Measurements from ENCODE around the gene ABI3BP.

Gene ABI3BP

DNA sequence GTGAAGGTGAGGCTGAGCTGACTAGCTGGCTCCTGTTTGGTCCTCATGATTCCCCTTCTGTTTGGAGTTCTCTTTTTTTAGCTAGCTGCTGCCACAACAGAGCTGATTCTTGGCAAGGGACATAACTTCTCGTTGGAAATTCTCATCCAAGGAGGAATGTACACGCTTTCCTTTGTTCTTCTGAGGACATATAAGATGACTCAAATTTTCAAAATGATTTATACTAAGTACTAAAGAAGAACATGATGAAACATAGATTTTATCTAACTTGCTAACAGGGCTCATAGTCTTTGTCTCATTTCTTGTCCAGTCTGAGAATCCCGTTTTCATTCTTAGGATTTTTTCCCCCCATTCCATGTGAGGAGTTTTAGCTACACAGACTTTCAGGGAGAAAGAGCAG, 286.9 kb downstream of the ABI3BP start:
- in situ Hi-C loops (cut with MboI; ENCODE audit: low sequenced_read_pairs): no loop called here

DNA sequence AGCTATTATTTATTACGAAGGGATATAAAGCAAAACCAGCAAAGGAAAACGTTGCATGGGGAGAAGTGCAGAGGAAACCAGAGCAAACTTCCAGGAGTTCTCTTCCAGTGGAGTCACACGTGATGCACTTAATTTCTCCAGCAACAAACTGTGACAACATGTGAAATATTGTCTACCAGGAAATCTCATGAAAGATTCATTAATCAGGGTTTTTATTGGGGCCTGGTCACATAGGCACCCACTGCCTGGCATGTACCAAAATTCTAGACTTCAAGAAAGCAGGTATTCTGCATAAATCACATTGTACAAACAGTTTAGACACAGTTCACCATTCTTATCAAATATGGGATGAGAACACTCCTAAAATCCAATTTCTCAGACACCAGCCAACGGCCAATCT, 289.4 kb downstream of the ABI3BP start:
- in situ Hi-C loops (cut with MboI; ENCODE audit: low sequenced_read_pairs): no loop called here

DNA sequence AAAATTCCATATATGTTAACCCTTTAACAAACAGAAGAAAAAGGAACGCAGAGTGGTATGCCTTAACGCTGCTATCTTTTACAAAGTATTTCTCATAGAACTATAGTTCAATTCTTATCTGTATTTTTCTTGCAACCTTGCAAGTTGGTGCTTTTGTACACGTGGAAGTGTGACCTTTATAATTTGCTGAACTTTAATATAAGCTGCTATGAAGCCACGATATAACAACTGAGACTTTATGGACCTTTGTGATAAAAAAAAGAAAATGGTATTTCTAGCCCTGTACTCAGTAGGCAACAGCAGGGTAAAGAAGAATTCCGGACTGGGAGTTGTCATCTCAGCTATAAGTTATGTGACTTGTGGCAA, 290.3 kb downstream of the ABI3BP start:
- in situ Hi-C loops (cut with MboI; ENCODE audit: low sequenced_read_pairs): no loop called here

DNA sequence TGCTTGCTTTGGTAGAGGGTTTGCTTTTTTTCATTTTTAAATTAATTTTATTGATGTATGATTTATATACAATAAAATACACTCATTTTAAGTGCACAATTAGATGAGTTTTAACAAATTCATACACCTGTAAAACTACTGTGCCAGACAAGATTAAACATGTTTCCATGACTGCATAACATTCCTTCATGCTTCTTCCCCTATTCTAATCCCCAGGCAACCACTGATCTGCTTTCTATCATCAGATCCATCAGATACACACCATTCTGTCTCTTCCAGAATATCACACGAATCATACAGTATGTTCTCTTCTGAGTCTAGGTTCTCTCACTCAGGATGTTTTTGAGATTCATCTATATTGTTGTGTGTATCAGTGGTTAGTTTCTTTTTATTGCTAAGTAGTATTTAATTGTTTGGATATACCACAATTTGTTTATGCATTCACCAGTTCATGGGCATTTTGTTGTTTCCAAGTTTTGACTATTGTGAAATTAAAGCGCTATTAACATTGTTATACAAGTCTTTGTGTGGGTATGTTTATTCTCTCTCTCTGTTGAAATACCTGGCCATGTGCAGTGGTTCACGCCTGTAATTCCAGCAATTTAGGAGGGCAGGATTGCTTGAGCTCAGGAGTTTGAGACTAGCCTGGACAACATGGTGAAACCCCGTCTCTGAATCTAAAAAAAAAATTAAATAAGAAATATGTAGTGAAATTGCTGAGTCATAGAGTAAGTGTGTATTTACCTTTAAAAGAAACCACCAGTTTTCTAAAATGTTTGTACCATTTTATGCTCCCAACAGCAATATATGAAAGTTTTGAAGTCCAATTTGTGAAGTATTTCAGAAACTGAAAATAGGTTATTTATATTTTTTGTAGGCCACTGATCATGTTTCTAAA, 290.9 kb downstream of the ABI3BP start:
- in situ Hi-C loops (cut with MboI; ENCODE audit: low sequenced_read_pairs): no loop called here

DNA sequence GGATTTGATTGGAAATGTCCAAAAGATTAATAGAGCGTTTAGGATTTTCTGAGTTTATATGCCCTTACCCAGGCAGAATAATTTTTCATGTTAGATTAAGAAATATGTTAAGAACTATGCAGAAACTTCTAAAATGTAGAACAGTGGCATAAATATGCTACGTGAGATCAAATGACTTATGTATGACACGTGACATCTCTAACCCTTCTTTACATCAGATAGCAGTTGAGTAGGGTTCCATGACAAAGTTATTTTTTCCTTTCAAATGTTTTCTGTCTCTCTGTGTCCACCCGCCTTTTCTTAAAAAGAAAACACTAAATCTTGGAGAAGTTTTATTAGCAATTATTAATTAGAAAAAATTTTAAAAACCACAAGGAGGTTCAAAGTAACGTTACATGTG, 292.5 kb downstream of the ABI3BP start:
- in situ Hi-C loops (cut with MboI; ENCODE audit: low sequenced_read_pairs): no loop called here

Measured in HL-60/S4 treated with phorbol 12-myristate 13-acetate at 8.2 ng/mL for 4 days and 3 days (cell line).